ENCODE results near the gene SNCAIP. TPM values are rescaled to one million over a fixed set of nuclear protein-coding genes. Genes with fewer than 3 reads are reported as not detected.

SNCAIP gene
- total RNA-seq, 1 experiment from 2014 or later: 3.0 TPM

DNA sequence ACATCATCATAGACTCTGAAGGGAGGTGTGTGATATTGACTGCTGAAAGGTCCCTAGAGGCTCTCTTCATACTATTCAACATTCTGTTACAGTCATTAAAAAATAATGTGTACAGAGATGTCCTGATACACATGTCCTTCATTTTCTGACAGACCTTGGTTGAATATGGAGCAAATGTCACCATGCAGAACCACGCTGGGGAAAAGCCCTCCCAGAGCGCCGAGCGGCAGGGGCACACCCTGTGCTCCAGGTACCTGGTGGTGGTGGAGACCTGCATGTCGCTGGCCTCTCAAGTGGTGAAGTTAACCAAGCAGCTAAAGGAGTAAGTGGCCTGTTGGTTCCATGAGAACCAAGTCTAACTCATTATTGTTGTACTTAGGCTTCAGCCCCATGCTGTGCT lies 132.4 kb downstream of the SNCAIP start:
- Histone ChIP-seq H2BK5ac (ENCODE audit: insufficient read length, low read length) (no peak overlapping the region), H3K9ac (ENCODE audit: extremely low read depth, insufficient read length, low read length) (no peak overlapping the region), H3K9me3 (ENCODE audit: control insufficient read depth, low read depth, low read length) (no peaks in the 10 kb centered on the region), H3K4me2 (ENCODE audit: insufficient read depth, insufficient read length, low read length) (no peak overlapping the region), H3K14ac (ENCODE audit: insufficient read depth, low read length) (no peak overlapping the region), H2BK12ac (ENCODE audit: insufficient read length, low read depth, low read length) (no peak overlapping the region), H3K79me2 (ENCODE audit: insufficient read depth, low read length) (no peaks in the 10 kb centered on the region), H3K27ac (ENCODE audit: insufficient read length, low read depth, low read length) (no peak overlapping the region), H3K27me3 (ENCODE audit: insufficient read depth, low read length) (no peaks in the 10 kb centered on the region), H4K5ac (ENCODE audit: insufficient read length, low read depth, low read length) (no peak overlapping the region), H2BK15ac (ENCODE audit: low read depth, low read length) (no peak overlapping the region), H3T11ph (ENCODE audit: low read length) (no peak overlapping the region), H3K79me1 (ENCODE audit: insufficient read depth, low read depth, low read length, poor library complexity, severe bottlenecking) (no peaks in the 10 kb centered on the region), H4K8ac (replicated peaks; ENCODE audit: insufficient read length, low read depth, low read length) (no peak overlapping the region), H3K4ac (ENCODE audit: low read depth, low read length) (no peak overlapping the region), H3K18ac (ENCODE audit: insufficient read length, low read depth, low read length) (no peak overlapping the region), H2BK20ac (ENCODE audit: low read depth, low read length, poor library complexity, severe bottlenecking) (no peak overlapping the region), H4K91ac (ENCODE audit: insufficient read length, low read depth, low read length) (no peak overlapping the region), H4K20me1 (ENCODE audit: control insufficient read depth, insufficient read depth, insufficient read length) (no peaks in the 10 kb centered on the region), H3K23ac (ENCODE audit: insufficient read length, low read depth, low read length) (no peak overlapping the region), H3K4me1 (ENCODE audit: insufficient read depth, low read length) (no peaks in the 10 kb centered on the region), H2AFZ (ENCODE audit: low read length) (no peak overlapping the region), H3K23me2 (ENCODE audit: insufficient read length, low read depth, low read length, poor library complexity, severe bottlenecking) (no peaks in the 10 kb centered on the region), H2AK5ac (ENCODE audit: insufficient read length, low read length) (no peak overlapping the region), H3K56ac (ENCODE audit: insufficient read length, low read depth, low read length) (no peak overlapping the region), H2BK120ac (ENCODE audit: low read depth, low read length, poor library complexity, severe bottlenecking) (no peak overlapping the region)
- Mint-ChIP-seq H3K9me3 (no peaks in the 10 kb centered on the region), H3K4me1 (peaks cover 10 to 13% of the 10 kb centered on the region in 2 experiments), H3K36me3 (ENCODE audit: insufficient read depth in 1 of 3, low read depth in 3 of 3) (0 out of 7 replicates have a peak, but pooled peaks cover 0 to 5% (median 0%) of the 10 kb centered on the region in 3 experiments), H3K4me3 (no peak overlapping the region), H3K27ac (0 out of 7 replicates have a peak overlapping the region, but pooled peaks of 1 of the 3 experiments have one; percentile 19), H3K27me3 (ENCODE audit: low read depth) (no peaks in the 10 kb centered on the region)
- WGBS (ENCODE audit: extremely low coverage, insufficient read length, low lambda C conversion rate): no CpG with 5 or more reads among the region's 5 CpGs
- TF ChIP-seq, protein P1, sequence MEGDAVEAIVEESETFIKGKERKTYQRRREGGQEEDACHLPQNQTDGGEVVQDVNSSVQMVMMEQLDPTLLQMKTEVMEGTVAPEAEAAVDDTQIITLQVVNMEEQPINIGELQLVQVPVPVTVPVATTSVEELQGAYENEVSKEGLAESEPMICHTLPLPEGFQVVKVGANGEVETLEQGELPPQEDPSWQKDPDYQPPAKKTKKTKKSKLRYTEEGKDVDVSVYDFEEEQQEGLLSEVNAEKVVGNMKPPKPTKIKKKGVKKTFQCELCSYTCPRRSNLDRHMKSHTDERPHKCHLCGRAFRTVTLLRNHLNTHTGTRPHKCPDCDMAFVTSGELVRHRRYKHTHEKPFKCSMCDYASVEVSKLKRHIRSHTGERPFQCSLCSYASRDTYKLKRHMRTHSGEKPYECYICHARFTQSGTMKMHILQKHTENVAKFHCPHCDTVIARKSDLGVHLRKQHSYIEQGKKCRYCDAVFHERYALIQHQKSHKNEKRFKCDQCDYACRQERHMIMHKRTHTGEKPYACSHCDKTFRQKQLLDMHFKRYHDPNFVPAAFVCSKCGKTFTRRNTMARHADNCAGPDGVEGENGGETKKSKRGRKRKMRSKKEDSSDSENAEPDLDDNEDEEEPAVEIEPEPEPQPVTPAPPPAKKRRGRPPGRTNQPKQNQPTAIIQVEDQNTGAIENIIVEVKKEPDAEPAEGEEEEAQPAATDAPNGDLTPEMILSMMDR (conservative IDR thresholded peaks at IDR 0.05): no peak
- no peak for DNase-seq
